ENCODE data around the gene ZNF117.
"Not testable (repeated sequence)": the region's sequence is repeated elsewhere in the genome, so short reads cannot be mapped to it uniquely, and the experiment has no call there.

GRCh38 chr7:64944667-64945502, 46.0 kb downstream of the ZNF117 start:
- not testable (repeated sequence) for TF ChIP-seq CTCF (IDR thresholded peaks at IDR 0.05 in 4 of 5, conservative IDR thresholded peaks at IDR 0.05 in 1 of 5); POLR2A (IDR thresholded peaks at IDR 0.05)

Data from gastrocnemius medialis (tissue), 4 donors.